Peyer's patch (tissue), 4 donors: ENCODE measurements around the gene LIMCH1. TPM values are rescaled to one million over a fixed set of nuclear protein-coding genes. Genes with fewer than 3 reads are reported as not detected.

Source experiments
- DNase-seq, 3 donors: peaks; one replicate each; pipeline ENCODE4 v3.0.0-alpha.2; 2017 to 2019
- H3K27ac ChIP-seq, 4 donors: fragments of 200-600 bp; sonication (generic); one replicate each; pipeline ENCODE4 v1.5.1; 2016 to 2019
- H3K27me3 ChIP-seq, 2 donors: fragments of 200-600 bp; sonication (generic); one replicate each; pipeline ENCODE4 v1.5.1; 2019
- H3K36me3 ChIP-seq, 3 donors: fragments of 200-600 bp; sonication (generic); one replicate each; pipeline ENCODE4 v1.5.1; 2016 to 2019
- H3K4me1 ChIP-seq, 4 donors: fragments of 200-600 bp; sonication (generic); one replicate each; pipeline ENCODE4 v1.5.1; 2016 to 2019
- H3K4me3 ChIP-seq, 4 donors: fragments of 200-600 bp; sonication (generic); 1 replicate in 3 of 4; 2 replicates in 1 of 4; pipeline ENCODE4 v1.5.1; 2016 to 2019; ENCODE audit warnings: mild to moderate bottlenecking in 1 of 4
- H3K9me3 ChIP-seq, 4 donors: fragments of 200-600 bp; sonication (generic); one replicate each; pipeline ENCODE4 v1.5.1; 2016 to 2019; ENCODE audit warnings: mild to moderate bottlenecking in 1 of 4
- POLR2A ChIP-seq, 2 donors: fragments of 450-650 bp; IDR thresholded peaks; one replicate each; pipeline ENCODE4 v1.5.1; 2017; ENCODE audit warnings: antibody characterized with exemption in 2 of 2, mild to moderate bottlenecking in 2 of 2, moderate library complexity in 2 of 2
- total RNA-seq, 4 donors: library from RNA; depleted of rRNA; stranded (reverse); fragments of >200 nt; gene quantifications; one replicate each; pipeline ENCODE4 v1.1.0, GENCODE V29; 2016
- TF ChIP-seq, protein P1 (sequence below), 6 experiments: fragments of 450-650 bp in 4 of 6; fragments of 200-600 bp in 2 of 6; sonication (generic) in 1 of 6; IDR thresholded peaks; one replicate each; pipeline ENCODE4 v1.5.1; 2017 to 2019; ENCODE audit warnings: antibody characterized with exemption in 6 of 6, mild to moderate bottlenecking in 3 of 6, moderate library complexity in 1 of 6

The LIMCH1 gene
- total RNA-seq, 4 donors from 2014 or later, result 11.1 to 56.9 (median 20.4) TPM

DNA sequence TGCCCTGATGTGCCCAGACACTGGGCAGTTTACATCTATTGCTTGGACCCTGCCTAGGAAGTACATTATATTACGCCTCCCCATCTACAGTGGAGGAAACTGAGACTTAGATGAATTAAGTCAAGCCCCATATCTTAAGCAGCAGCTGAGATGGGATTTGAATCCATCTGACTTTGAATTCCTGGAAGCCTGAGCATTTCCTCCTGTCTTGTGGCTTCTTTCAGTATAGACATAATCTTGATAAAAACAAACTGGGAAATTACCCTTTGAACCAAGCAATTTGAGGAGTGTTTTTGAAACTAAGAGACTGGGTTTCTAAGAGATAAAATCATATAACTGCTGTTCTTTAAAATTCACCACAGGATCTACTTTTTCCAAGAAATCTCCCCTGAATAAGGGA is 18.6 kb downstream of the LIMCH1 start:
- Histone ChIP-seq H3K4me3 (no peak overlapping the region), H3K27me3 (no peaks in the 10 kb centered on the region), H3K9me3 (no peaks in the 10 kb centered on the region), H3K36me3 (no peaks in the 10 kb centered on the region), H3K27ac (no peak overlapping the region), H3K4me1 (no peaks in the 10 kb centered on the region)
- DNase-seq, result no peak
- TF ChIP-seq POLR2A (IDR thresholded peaks at IDR 0.05), result no peak
- TF ChIP-seq, protein P1, sequence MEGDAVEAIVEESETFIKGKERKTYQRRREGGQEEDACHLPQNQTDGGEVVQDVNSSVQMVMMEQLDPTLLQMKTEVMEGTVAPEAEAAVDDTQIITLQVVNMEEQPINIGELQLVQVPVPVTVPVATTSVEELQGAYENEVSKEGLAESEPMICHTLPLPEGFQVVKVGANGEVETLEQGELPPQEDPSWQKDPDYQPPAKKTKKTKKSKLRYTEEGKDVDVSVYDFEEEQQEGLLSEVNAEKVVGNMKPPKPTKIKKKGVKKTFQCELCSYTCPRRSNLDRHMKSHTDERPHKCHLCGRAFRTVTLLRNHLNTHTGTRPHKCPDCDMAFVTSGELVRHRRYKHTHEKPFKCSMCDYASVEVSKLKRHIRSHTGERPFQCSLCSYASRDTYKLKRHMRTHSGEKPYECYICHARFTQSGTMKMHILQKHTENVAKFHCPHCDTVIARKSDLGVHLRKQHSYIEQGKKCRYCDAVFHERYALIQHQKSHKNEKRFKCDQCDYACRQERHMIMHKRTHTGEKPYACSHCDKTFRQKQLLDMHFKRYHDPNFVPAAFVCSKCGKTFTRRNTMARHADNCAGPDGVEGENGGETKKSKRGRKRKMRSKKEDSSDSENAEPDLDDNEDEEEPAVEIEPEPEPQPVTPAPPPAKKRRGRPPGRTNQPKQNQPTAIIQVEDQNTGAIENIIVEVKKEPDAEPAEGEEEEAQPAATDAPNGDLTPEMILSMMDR (IDR thresholded peaks at IDR 0.05), result no peak

DNA sequence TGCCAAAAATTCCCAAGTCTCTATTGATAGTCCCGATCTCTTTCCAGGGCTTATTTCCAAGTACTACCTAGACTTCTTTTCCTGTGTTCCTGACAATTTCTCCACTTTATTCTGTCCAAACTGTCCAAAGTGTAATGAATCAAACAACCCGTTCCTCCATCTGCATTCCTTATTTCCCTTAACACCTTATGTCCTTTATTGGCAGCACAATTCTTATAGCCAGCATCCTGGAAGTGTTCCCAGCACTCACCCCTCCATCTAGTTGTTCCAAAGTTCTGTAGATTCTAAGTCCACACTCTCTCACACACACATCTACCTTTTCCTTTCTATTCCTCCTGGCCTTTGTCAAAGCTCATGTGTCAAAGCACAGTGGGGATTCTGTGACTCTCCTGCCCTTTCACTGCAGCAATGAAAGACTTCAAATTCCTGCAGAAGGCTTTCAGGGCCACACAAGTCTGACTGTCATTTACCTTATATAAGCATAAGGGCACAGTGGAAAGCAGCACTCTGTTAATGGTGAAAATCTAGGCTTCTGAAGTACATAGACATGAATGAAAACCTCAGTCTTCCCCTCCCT is 22.1 kb downstream of the LIMCH1 start:
- Histone ChIP-seq H3K27ac (no peak overlapping the region), H3K9me3 (no peaks in the 10 kb centered on the region), H3K4me3 (no peak overlapping the region), H3K4me1 (no peaks in the 10 kb centered on the region), H3K36me3 (no peaks in the 10 kb centered on the region), H3K27me3 (no peaks in the 10 kb centered on the region)
- DNase-seq, result no peak
- TF ChIP-seq, protein P1 (IDR thresholded peaks at IDR 0.05), result no peak
- no peak for TF ChIP-seq POLR2A (IDR thresholded peaks at IDR 0.05)

DNA sequence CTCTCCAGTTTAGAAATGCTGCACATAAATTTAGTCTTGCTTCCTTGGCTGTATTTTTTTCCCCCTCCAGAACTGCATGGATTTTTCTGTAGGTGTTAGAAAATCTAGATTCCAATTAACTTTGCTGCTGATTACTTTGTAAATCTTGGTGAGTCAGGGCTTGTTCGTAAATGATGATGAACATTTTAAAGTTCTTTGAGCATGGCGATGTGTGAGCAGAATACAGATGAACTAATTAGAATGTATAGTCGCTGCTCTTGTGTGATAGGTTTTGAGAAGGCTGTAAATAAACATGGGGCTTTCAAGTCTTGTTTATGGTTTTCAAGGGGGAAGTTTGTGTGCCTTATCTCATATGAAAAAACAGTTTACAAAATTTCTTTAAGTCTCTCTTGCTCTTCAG is 23.3 kb downstream of the LIMCH1 start:
- TF ChIP-seq, protein P1 (IDR thresholded peaks at IDR 0.05), result no peak
- no peak for TF ChIP-seq POLR2A (IDR thresholded peaks at IDR 0.05)
- H3K4me1 ChIP-seq, result no peaks in the 10 kb centered on the region
- no peaks in the 10 kb centered on the region for H3K9me3 ChIP-seq
- no peak overlapping the region for H3K27ac ChIP-seq
- no peaks in the 10 kb centered on the region for H3K27me3 ChIP-seq
- no peak for DNase-seq
- no peaks in the 10 kb centered on the region for H3K36me3 ChIP-seq
- H3K4me3 ChIP-seq, result no peak overlapping the region

DNA sequence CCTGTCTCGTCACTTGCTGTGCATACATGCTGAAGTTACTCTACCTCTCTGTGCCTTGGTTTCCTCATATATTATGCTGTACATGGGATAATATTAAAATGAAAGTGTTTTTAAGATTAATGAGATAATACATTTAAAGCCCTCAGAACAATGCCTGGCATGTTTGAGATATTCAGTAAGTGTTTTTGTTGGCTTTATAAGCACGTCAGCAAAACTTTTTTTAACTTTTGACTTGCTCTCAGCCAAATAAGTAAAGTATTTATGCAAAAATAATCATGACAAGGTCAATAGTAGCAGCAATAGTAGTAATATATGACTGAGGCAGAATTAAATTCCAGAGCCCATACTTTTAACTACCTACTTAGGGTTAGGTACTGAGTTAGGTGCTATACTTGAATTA is 29.2 kb downstream of the LIMCH1 start:
- Histone ChIP-seq H3K4me3 (no peak overlapping the region), H3K4me1 (no peaks in the 10 kb centered on the region), H3K27me3 (no peaks in the 10 kb centered on the region), H3K9me3 (no peaks in the 10 kb centered on the region), H3K27ac (no peak overlapping the region), H3K36me3 (no peaks in the 10 kb centered on the region)
- TF ChIP-seq, protein P1 (IDR thresholded peaks at IDR 0.05), result no peak
- TF ChIP-seq POLR2A (IDR thresholded peaks at IDR 0.05), result no peak
- no peak for DNase-seq

DNA sequence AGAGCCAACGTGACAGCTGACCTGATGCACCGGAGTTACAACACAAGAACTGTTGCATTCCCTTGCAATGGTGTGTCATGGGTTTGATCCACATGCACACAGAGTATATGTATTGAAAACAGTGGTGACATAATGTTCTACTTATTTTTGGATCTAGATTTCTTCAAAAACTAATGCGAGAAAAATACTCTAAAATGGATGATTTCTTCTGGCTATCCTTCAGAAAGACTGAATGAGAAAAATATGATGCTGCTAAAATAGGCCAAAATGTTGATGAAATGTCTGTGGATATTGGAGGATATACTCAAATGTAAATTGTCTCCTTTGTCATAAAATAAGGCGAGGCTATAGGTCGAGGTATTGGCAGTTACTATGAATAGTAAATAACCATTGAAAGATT is 30.4 kb downstream of the LIMCH1 start:
- Histone ChIP-seq H3K36me3 (no peaks in the 10 kb centered on the region), H3K4me3 (no peak overlapping the region), H3K4me1 (no peaks in the 10 kb centered on the region), H3K9me3 (no peaks in the 10 kb centered on the region), H3K27me3 (no peaks in the 10 kb centered on the region), H3K27ac (no peak overlapping the region)
- TF ChIP-seq POLR2A (IDR thresholded peaks at IDR 0.05), result no peak
- TF ChIP-seq, protein P1 (IDR thresholded peaks at IDR 0.05), result no peak
- no peak for DNase-seq

DNA sequence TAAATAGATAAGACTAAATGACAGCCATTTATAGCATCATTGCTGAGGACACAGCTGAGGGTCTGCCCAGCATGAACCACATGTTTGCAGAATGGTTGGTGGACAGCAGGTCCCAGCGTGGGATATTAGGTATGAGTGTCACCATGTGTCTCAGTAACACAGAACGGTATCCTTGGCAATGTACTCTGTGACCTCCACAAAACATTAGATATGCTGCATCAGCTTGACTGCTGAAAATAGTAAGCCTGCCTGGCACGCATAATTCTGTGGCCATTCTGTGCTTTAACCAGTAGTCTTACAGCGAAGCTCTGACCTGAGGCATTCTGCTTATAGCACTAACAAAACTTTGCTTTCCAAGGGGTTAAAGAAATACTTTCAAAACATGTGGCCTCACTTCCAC is 32.0 kb downstream of the LIMCH1 start:
- Histone ChIP-seq H3K27me3 (no peaks in the 10 kb centered on the region), H3K9me3 (no peaks in the 10 kb centered on the region), H3K4me3 (no peak overlapping the region), H3K36me3 (no peaks in the 10 kb centered on the region), H3K27ac (no peak overlapping the region), H3K4me1 (no peaks in the 10 kb centered on the region)
- no peak for DNase-seq
- no peak for TF ChIP-seq POLR2A (IDR thresholded peaks at IDR 0.05)
- TF ChIP-seq, protein P1 (IDR thresholded peaks at IDR 0.05), result no peak
